Hepatocyte (in vitro differentiated cells): ENCODE results near the gene VCPKMT. TPM values are rescaled to one million over a fixed set of nuclear protein-coding genes. Genes with fewer than 3 reads are reported as not detected.

Experiments used
- DNase-seq: peaks from one replicate; pipeline ENCODE4 v3.0.0-alpha.2; 2016; ENCODE audit warnings: low spot score
- H2AFZ ChIP-seq: fragments of 200-600 bp; sonication (generic); 2 replicates; pipeline ENCODE4 v1.6.0; 2016; ENCODE audit warnings: antibody characterized with exemption, mild to moderate bottlenecking
- H3K27ac ChIP-seq: fragments of 200-600 bp; sonication (generic); 2 replicates; pipeline ENCODE4 v1.5.1; 2016; ENCODE audit warnings: mild to moderate bottlenecking
- H3K27me3 ChIP-seq: fragments of 200-600 bp; sonication (generic); 2 replicates; pipeline ENCODE4 v1.6.1; 2016
- H3K36me3 ChIP-seq: fragments of 200-600 bp; sonication (generic); replicated peaks from 2 replicates; pipeline ENCODE4 v1.5.1; 2016; ENCODE audit warnings: low read depth; ENCODE audit not compliant: insufficient read depth
- H3K4me1 ChIP-seq: fragments of 200-600 bp; sonication (generic); 2 replicates; pipeline ENCODE4 v1.5.1; 2016; ENCODE audit warnings: mild to moderate bottlenecking, moderate library complexity; ENCODE audit not compliant: insufficient read depth
- H3K4me2 ChIP-seq: fragments of 200-600 bp; sonication (generic); 2 replicates; pipeline ENCODE4 v1.6.0; 2016
- H3K4me3 ChIP-seq: fragments of 200-600 bp; sonication (generic); 2 replicates; pipeline ENCODE4 v1.5.1; 2016; ENCODE audit warnings: mild to moderate bottlenecking
- H3K79me2 ChIP-seq: fragments of 200-600 bp; sonication (generic); 2 replicates; pipeline ENCODE4 v1.6.0; 2017; ENCODE audit warnings: mild to moderate bottlenecking
- H3K9me2 ChIP-seq: fragments of 200-600 bp; sonication (generic); replicated peaks from 2 replicates; pipeline ENCODE4 v1.6.0; 2017; ENCODE audit warnings: mild to moderate bottlenecking; ENCODE audit not compliant: insufficient read depth
- H3K9me3 ChIP-seq: fragments of 200-600 bp; sonication (generic); 2 replicates; pipeline ENCODE4 v1.5.1; 2016; ENCODE audit warnings: low read depth, mild to moderate bottlenecking
- H4K20me1 ChIP-seq: fragments of 200-600 bp; sonication (generic); 2 replicates; pipeline ENCODE4 v1.6.0; 2016; ENCODE audit warnings: mild to moderate bottlenecking; ENCODE audit not compliant: insufficient read depth, poor library complexity, severe bottlenecking
- CTCF ChIP-seq: fragments of 200-600 bp; sonication (generic); IDR thresholded peaks from 2 replicates; pipeline ENCODE4 v1.5.1; 2016; ENCODE audit warnings: antibody characterized with exemption, mild to moderate bottlenecking; ENCODE audit not compliant: poor library complexity
- EZH2 ChIP-seq: fragments of 200-600 bp; sonication (generic); IDR thresholded peaks from 2 replicates; pipeline ENCODE4 v1.6.1; 2016; ENCODE audit warnings: antibody characterized with exemption, mild to moderate bottlenecking, borderline replicate concordance
- EZH2phosphoT487 ChIP-seq: fragments of 200-600 bp; sonication (generic); IDR thresholded peaks from one replicate; pipeline ENCODE4 v1.6.1; 2018; ENCODE audit warnings: antibody characterized with exemption, mild to moderate bottlenecking, low read depth, moderate library complexity; ENCODE audit not compliant: unreplicated experiment, severe bottlenecking
- WGBS: methylation state at CpG from one replicate; pipeline ENCODE4 v1.1.6; 2016; ENCODE audit warnings: low lambda C conversion rate; ENCODE audit errors: missing lambda C conversion rate; 5-methylcytosine and 5-hydroxymethylcytosine counted together
- polyA plus RNA-seq: library from polyadenylated mRNA; unstranded; fragments of >200 nt; fragmentation: Nextera tagmentation; extraction: Ambion mirVana; gene quantifications from 2 replicates; pipeline ENCODE4 v1.2.1, GENCODE V29; 2016
- total RNA-seq: library from RNA; depleted of rRNA; stranded (reverse); fragments of >200 nt; gene quantifications from 2 replicates; pipeline ENCODE4 v1.2.3, GENCODE V29; 2014

The VCPKMT gene
- total and polyA plus RNA-seq, 2 experiments from 2014 or later: 6.1 to 11.5 TPM

GRCh38 chr14:50139192-50139591 is 22.8 kb upstream of the VCPKMT start:
- no peaks in the 10 kb centered on the region for H3K9me2 ChIP-seq
- DNase-seq: no peak
- H3K36me3 ChIP-seq: no peaks in the 10 kb centered on the region
- H3K4me2 ChIP-seq: no peak overlapping the region
- TF ChIP-seq CTCF: no peak
- TF ChIP-seq EZH2: no peak
- TF ChIP-seq EZH2phosphoT487: no peak
- H3K4me1 ChIP-seq: no peaks in the 10 kb centered on the region
- no peaks in the 10 kb centered on the region for H4K20me1 ChIP-seq
- 93% methylated on average over 3 of the region's 3 CpGs for WGBS
- no peak overlapping the region for H3K27ac ChIP-seq
- no peaks in the 10 kb centered on the region for H3K27me3 ChIP-seq
- no peaks in the 10 kb centered on the region for H3K79me2 ChIP-seq
- H2AFZ ChIP-seq: no peak overlapping the region
- H3K4me3 ChIP-seq: no peak overlapping the region
- no peaks in the 10 kb centered on the region for H3K9me3 ChIP-seq

DNA sequence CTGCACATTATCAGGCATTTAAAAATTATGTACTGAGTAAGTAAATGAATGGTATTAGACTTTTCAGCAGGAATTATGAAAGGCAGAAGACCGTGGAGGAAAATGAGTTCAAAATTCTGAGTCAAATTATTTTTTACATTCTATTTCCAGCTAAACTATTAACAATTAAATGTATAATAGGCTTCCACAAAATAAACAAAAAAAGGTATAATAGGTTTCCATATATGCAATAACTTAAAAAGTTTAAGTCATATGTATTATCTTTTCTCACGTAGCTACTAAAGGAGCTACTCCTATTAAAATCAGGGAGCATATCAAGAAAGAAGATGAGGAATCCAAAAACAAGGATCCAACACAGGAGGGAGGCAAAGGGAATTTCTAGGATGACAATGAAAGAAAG is 11.4 kb upstream of the VCPKMT start:
- DNase-seq: no peak
- H3K4me2 ChIP-seq: no peak overlapping the region
- WGBS: 100% methylated on average over 2 of the region's 2 CpGs
- no peak overlapping the region for H2AFZ ChIP-seq
- TF ChIP-seq EZH2 (no peak), CTCF (no peak), EZH2phosphoT487 (no peak)
- no peak overlapping the region for H3K4me3 ChIP-seq
- H3K27me3 ChIP-seq: no peaks in the 10 kb centered on the region
- peaks cover 7% of the 10 kb centered on the region for H3K36me3 ChIP-seq
- H4K20me1 ChIP-seq: no peaks in the 10 kb centered on the region
- no peaks in the 10 kb centered on the region for H3K9me2 ChIP-seq
- no peaks in the 10 kb centered on the region for H3K79me2 ChIP-seq
- no peak overlapping the region for H3K27ac ChIP-seq
- H3K9me3 ChIP-seq: no peaks in the 10 kb centered on the region
- no peaks in the 10 kb centered on the region for H3K4me1 ChIP-seq

- no peaks in the 10 kb centered on the region for H3K9me3 ChIP-seq
- 89% methylated on average over 3 of the region's 3 CpGs for WGBS
- no peaks in the 10 kb centered on the region for H4K20me1 ChIP-seq
- no peak overlapping the region for H3K4me3 ChIP-seq
- no peak overlapping the region for H2AFZ ChIP-seq
- H3K4me2 ChIP-seq: no peak overlapping the region
- H3K27me3 ChIP-seq: no peaks in the 10 kb centered on the region
- no peaks in the 10 kb centered on the region for H3K79me2 ChIP-seq
- no peak for TF ChIP-seq EZH2
- no peak for TF ChIP-seq EZH2phosphoT487
- TF ChIP-seq CTCF: no peak
- H3K9me2 ChIP-seq: no peaks in the 10 kb centered on the region
- H3K27ac ChIP-seq: no peak overlapping the region
- H3K4me1 ChIP-seq: no peaks in the 10 kb centered on the region
- peaks cover 7% of the 10 kb centered on the region for H3K36me3 ChIP-seq
- DNase-seq: no peak
Measured at GRCh38 chr14:50123062-50123461, 6.7 kb upstream of the VCPKMT start.

DNA sequence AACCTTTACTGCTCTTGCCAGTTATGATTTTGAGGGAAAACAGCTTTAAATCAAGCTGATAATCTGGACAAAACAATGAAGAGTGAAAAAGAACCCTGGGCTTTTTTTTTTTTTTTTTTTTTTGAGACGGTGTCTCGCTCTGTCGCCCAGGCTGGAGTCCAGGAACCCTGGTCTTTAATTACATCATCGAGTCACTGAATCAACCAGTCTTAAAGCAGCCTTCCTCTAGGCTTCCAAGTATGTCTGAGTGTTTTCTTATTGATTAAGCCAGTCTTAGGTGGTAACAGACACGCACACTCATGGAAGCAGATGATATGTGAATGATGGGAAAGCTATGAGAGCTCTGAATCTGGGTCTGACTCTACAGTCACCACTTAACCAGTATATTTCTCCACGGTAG is 5.9 kb upstream of the VCPKMT start:
- no peak for TF ChIP-seq EZH2phosphoT487
- no peak for TF ChIP-seq CTCF
- TF ChIP-seq EZH2: no peak
- Histone ChIP-seq H3K9me2 (no peaks in the 10 kb centered on the region), H2AFZ (no peak overlapping the region), H3K27ac (no peak overlapping the region), H3K79me2 (no peaks in the 10 kb centered on the region), H3K4me1 (peaks cover 2% of the 10 kb centered on the region), H4K20me1 (no peaks in the 10 kb centered on the region), H3K27me3 (no peaks in the 10 kb centered on the region), H3K4me2 (no peak overlapping the region), H3K36me3 (peaks cover 7% of the 10 kb centered on the region), H3K9me3 (no peaks in the 10 kb centered on the region), H3K4me3 (no peak overlapping the region)
- 95% methylated on average over 6 of the region's 6 CpGs for WGBS
- DNase-seq: no peak
